ENCODE measurements around the gene KRTAP5-10. TPM values are rescaled to one million over a fixed set of nuclear protein-coding genes. Genes with fewer than 3 reads are reported as not detected.

Gene KRTAP5-10
- total and polyA plus RNA-seq, 4 donors = 0.18 to 0.24 TPM; not detected in 2

GRCh38 chr11:71542382-71542781 is 23.0 kb upstream of the KRTAP5-10 start:
- Histone ChIP-seq H3K4me3 (ENCODE audit: low read depth, low read length) (no peak overlapping the region), H3K4me1 (ENCODE audit: control insufficient read depth, insufficient read depth, low read length) (no peaks in the 10 kb centered on the region), H3K9me3 (ENCODE audit: control insufficient read depth, insufficient read depth, low read length) (peaks cover 2% of the 10 kb centered on the region), H3K27ac (ENCODE audit: low read depth, low read length) (no peak overlapping the region), H3K36me3 (ENCODE audit: control insufficient read depth, insufficient read depth, low read length) (no peaks in the 10 kb centered on the region), H3K27me3 (ENCODE audit: control insufficient read depth, insufficient read depth, low read length) (no peaks in the 10 kb centered on the region)
- 85% methylated on average over 7 of the region's 7 CpGs for WGBS (ENCODE audit: insufficient coverage)
- no peak for DNase-seq (ENCODE audit: low read depth in 4 of 6, low spot score in 6 of 6)

- H3K27me3 ChIP-seq (ENCODE audit: control insufficient read depth, insufficient read depth, low read length) = no peaks in the 10 kb centered on the region
- DNase-seq (ENCODE audit: low read depth in 4 of 6, low spot score in 6 of 6) = no peak
Observed at GRCh38 chr11:71542879-71543777, 22.2 kb upstream of the KRTAP5-10 start.

GRCh38 chr11:71543866-71544265 is 21.5 kb upstream of the KRTAP5-10 start:
- DNase-seq (ENCODE audit: low read depth in 4 of 6, low spot score in 6 of 6) = no peak
- Histone ChIP-seq H3K9me3 (ENCODE audit: control insufficient read depth, insufficient read depth, low read length) (peaks cover 2% of the 10 kb centered on the region), H3K4me3 (ENCODE audit: low read depth, low read length) (no peak overlapping the region), H3K27ac (ENCODE audit: low read depth, low read length) (no peak overlapping the region), H3K4me1 (ENCODE audit: control insufficient read depth, insufficient read depth, low read length) (peaks cover 5% of the 10 kb centered on the region), H3K27me3 (ENCODE audit: control insufficient read depth, insufficient read depth, low read length) (no peaks in the 10 kb centered on the region), H3K36me3 (ENCODE audit: control insufficient read depth, insufficient read depth, low read length) (no peaks in the 10 kb centered on the region)
- 72% methylated on average over 4 of the region's 8 CpGs for WGBS (ENCODE audit: insufficient coverage)

More at GRCh38 chr11:71542879-71543777, 22.2 kb upstream of the KRTAP5-10 start:
- H3K36me3 ChIP-seq (ENCODE audit: control insufficient read depth, insufficient read depth, low read length) = no peaks in the 10 kb centered on the region
- H3K27ac ChIP-seq (ENCODE audit: low read depth, low read length) = no peak overlapping the region
- no peak overlapping the region for H3K4me3 ChIP-seq (ENCODE audit: low read depth, low read length)
- WGBS (ENCODE audit: insufficient coverage) = 71% methylated on average over 15 of the region's 15 CpGs
- H3K9me3 ChIP-seq (ENCODE audit: control insufficient read depth, insufficient read depth, low read length) = peaks cover 2% of the 10 kb centered on the region
- H3K4me1 ChIP-seq (ENCODE audit: control insufficient read depth, insufficient read depth, low read length) = no peaks in the 10 kb centered on the region

- H3K27ac ChIP-seq (ENCODE audit: low read depth, low read length) = no peak overlapping the region
- no peaks in the 10 kb centered on the region for H3K36me3 ChIP-seq (ENCODE audit: control insufficient read depth, insufficient read depth, low read length)
- H3K4me1 ChIP-seq (ENCODE audit: control insufficient read depth, insufficient read depth, low read length) = peaks cover 7% of the 10 kb centered on the region
- DNase-seq (ENCODE audit: low read depth in 4 of 6, low spot score in 6 of 6) = no peak
- H3K4me3 ChIP-seq (ENCODE audit: low read depth, low read length) = no peak overlapping the region
- peaks cover 2% of the 10 kb centered on the region for H3K9me3 ChIP-seq (ENCODE audit: control insufficient read depth, insufficient read depth, low read length)
- H3K27me3 ChIP-seq (ENCODE audit: control insufficient read depth, insufficient read depth, low read length) = no peaks in the 10 kb centered on the region
- WGBS (ENCODE audit: insufficient coverage) = 71% methylated on average over 3 of the region's 6 CpGs
Observed at GRCh38 chr11:71544525-71545214, 20.7 kb upstream of the KRTAP5-10 start.

GRCh38 chr11:71545405-71545966 is 19.9 kb upstream of the KRTAP5-10 start:
- WGBS (ENCODE audit: insufficient coverage) = 93% methylated on average over 10 of the region's 12 CpGs
- H3K27me3 ChIP-seq (ENCODE audit: control insufficient read depth, insufficient read depth, low read length) = no peaks in the 10 kb centered on the region
- no peak overlapping the region for H3K4me3 ChIP-seq (ENCODE audit: low read depth, low read length)
- H3K27ac ChIP-seq (ENCODE audit: low read depth, low read length) = no peak overlapping the region
- H3K36me3 ChIP-seq (ENCODE audit: control insufficient read depth, insufficient read depth, low read length) = no peaks in the 10 kb centered on the region
- DNase-seq (ENCODE audit: low read depth in 4 of 6, low spot score in 6 of 6) = no peak
- peaks cover 2% of the 10 kb centered on the region for H3K9me3 ChIP-seq (ENCODE audit: control insufficient read depth, insufficient read depth, low read length)
- H3K4me1 ChIP-seq (ENCODE audit: control insufficient read depth, insufficient read depth, low read length) = peaks cover 7% of the 10 kb centered on the region

GRCh38 chr11:71548120-71548519 is 17.2 kb upstream of the KRTAP5-10 start, which contains the start of gene KRTAP5-9:
KRTAP5-9 (plus strand) TSS chr11:71548420; CDS start chr11:71548658, 238 bp downstream.
- H3K27ac ChIP-seq (ENCODE audit: low read depth, low read length) = no peak within 1 kb of the TSS
- H3K27me3 ChIP-seq (ENCODE audit: control insufficient read depth, insufficient read depth, low read length) = no peaks in the 10 kb centered on the region
- no peak within 1 kb of the TSS for H3K4me3 ChIP-seq (ENCODE audit: low read depth, low read length)
- no peaks in the 10 kb centered on the region for H3K36me3 ChIP-seq (ENCODE audit: control insufficient read depth, insufficient read depth, low read length)
- peaks cover 2% of the 10 kb centered on the region for H3K9me3 ChIP-seq (ENCODE audit: control insufficient read depth, insufficient read depth, low read length)
- WGBS (ENCODE audit: insufficient coverage) = 82% methylated on average over 2 of the region's 5 CpGs
- peaks cover 7% of the 10 kb centered on the region for H3K4me1 ChIP-seq (ENCODE audit: control insufficient read depth, insufficient read depth, low read length)
- no peak for DNase-seq (ENCODE audit: low read depth in 4 of 6, low spot score in 6 of 6)

- H3K4me3 ChIP-seq (ENCODE audit: low read depth, low read length) = no peak overlapping the region
- no peaks in the 10 kb centered on the region for H3K36me3 ChIP-seq (ENCODE audit: control insufficient read depth, insufficient read depth, low read length)
- H3K9me3 ChIP-seq (ENCODE audit: control insufficient read depth, insufficient read depth, low read length) = peaks cover 2% of the 10 kb centered on the region
- H3K27me3 ChIP-seq (ENCODE audit: control insufficient read depth, insufficient read depth, low read length) = no peaks in the 10 kb centered on the region
- 59% methylated on average over 5 of the region's 5 CpGs for WGBS (ENCODE audit: insufficient coverage)
- peaks cover 7% of the 10 kb centered on the region for H3K4me1 ChIP-seq (ENCODE audit: control insufficient read depth, insufficient read depth, low read length)
- H3K27ac ChIP-seq (ENCODE audit: low read depth, low read length) = no peak overlapping the region
- DNase-seq (ENCODE audit: low read depth in 4 of 6, low spot score in 6 of 6) = no peak
Observed at GRCh38 chr11:71548716-71549151, 16.6 kb upstream of the KRTAP5-10 start.

- H3K36me3 ChIP-seq (ENCODE audit: control insufficient read depth, insufficient read depth, low read length) = no peaks in the 10 kb centered on the region
- H3K27ac ChIP-seq (ENCODE audit: low read depth, low read length) = no peak overlapping the region
- H3K4me1 ChIP-seq (ENCODE audit: control insufficient read depth, insufficient read depth, low read length) = peaks cover 7% of the 10 kb centered on the region
- no peak for DNase-seq (ENCODE audit: low read depth in 4 of 6, low spot score in 6 of 6)
- H3K9me3 ChIP-seq (ENCODE audit: control insufficient read depth, insufficient read depth, low read length) = no peaks in the 10 kb centered on the region
- no CpG with 5 or more reads among the region's 1 CpG for WGBS (ENCODE audit: insufficient coverage)
- H3K4me3 ChIP-seq (ENCODE audit: low read depth, low read length) = no peak overlapping the region
- H3K27me3 ChIP-seq (ENCODE audit: control insufficient read depth, insufficient read depth, low read length) = no peaks in the 10 kb centered on the region
Observed at GRCh38 chr11:71551711-71552110, 13.7 kb upstream of the KRTAP5-10 start.

- Histone ChIP-seq H3K36me3 (ENCODE audit: control insufficient read depth, insufficient read depth, low read length) (no peaks in the 10 kb centered on the region), H3K4me3 (ENCODE audit: low read depth, low read length) (no peak overlapping the region), H3K27me3 (ENCODE audit: control insufficient read depth, insufficient read depth, low read length) (no peaks in the 10 kb centered on the region), H3K27ac (ENCODE audit: low read depth, low read length) (no peak overlapping the region), H3K9me3 (ENCODE audit: control insufficient read depth, insufficient read depth, low read length) (no peaks in the 10 kb centered on the region), H3K4me1 (ENCODE audit: control insufficient read depth, insufficient read depth, low read length) (no peaks in the 10 kb centered on the region)
- 96% methylated on average over 6 of the region's 6 CpGs for WGBS (ENCODE audit: insufficient coverage)
- DNase-seq (ENCODE audit: low read depth in 4 of 6, low spot score in 6 of 6) = no peak
Observed at GRCh38 chr11:71554996-71555395, 10.4 kb upstream of the KRTAP5-10 start.
